ENCODE data around the gene SHANK3. TPM values are rescaled to one million over a fixed set of nuclear protein-coding genes. Genes with fewer than 3 reads are reported as not detected.
"Not testable (repeated sequence)": the region's sequence is repeated elsewhere in the genome, so short reads cannot be mapped to it uniquely, and the experiment has no call there.

The SHANK3 gene
- total RNA-seq, 2 experiments from 2014 or later = 0.05 TPM; not detected in 1

GRCh38 chr22:50635591-50635990 lies 37.0 kb upstream of the SHANK3 start:
- CTCF ChIA-PET = no interaction called here

GRCh38 chr22:50640296-50640695 lies 32.3 kb upstream of the SHANK3 start:
- not testable (repeated sequence) for H3K4me1 Mint-ChIP-seq; H3K4me3 Mint-ChIP-seq; H3K27me3 Mint-ChIP-seq; H3K36me3 Mint-ChIP-seq; DNase-seq; ATAC-seq; H3K27ac Mint-ChIP-seq; H3K9me3 Mint-ChIP-seq (ENCODE audit: low read depth)
- CTCF ChIA-PET = interaction anchor here (1.1 kb wide), 1 partner anchor 95 kb away, joined by 3 read pairs; the partner anchor contains the start of gene KLHDC7B

More at GRCh38 chr22:50635591-50635990, 37.0 kb upstream of the SHANK3 start:
- DNase-seq (no peak), ATAC-seq (no peak)
- no peaks in the 10 kb centered on the region for H3K9me3 Mint-ChIP-seq (ENCODE audit: low read depth)
- no peak overlapping the region for H3K4me3 Mint-ChIP-seq
- no peak overlapping the region for H3K27ac Mint-ChIP-seq
- no peaks in the 10 kb centered on the region for H3K36me3 Mint-ChIP-seq
- no peaks in the 10 kb centered on the region for H3K27me3 Mint-ChIP-seq
- no peaks in the 10 kb centered on the region for H3K4me1 Mint-ChIP-seq

GRCh38 chr22:50640857-50641647 lies 31.6 kb upstream of the SHANK3 start:
- DNase-seq = no peak
- Mint-ChIP-seq H3K36me3 (no peaks in the 10 kb centered on the region), H3K27me3 (peaks cover 6% of the 10 kb centered on the region), H3K9me3 (ENCODE audit: low read depth) (no peaks in the 10 kb centered on the region), H3K4me1 (no peaks in the 10 kb centered on the region), H3K27ac (no peak overlapping the region), H3K4me3 (no peak overlapping the region)
- CTCF ChIA-PET = interaction anchor here (1.1 kb wide), 1 partner anchor 95 kb away, joined by 3 read pairs; the partner anchor contains the start of gene KLHDC7B
- no peak for ATAC-seq

DNA sequence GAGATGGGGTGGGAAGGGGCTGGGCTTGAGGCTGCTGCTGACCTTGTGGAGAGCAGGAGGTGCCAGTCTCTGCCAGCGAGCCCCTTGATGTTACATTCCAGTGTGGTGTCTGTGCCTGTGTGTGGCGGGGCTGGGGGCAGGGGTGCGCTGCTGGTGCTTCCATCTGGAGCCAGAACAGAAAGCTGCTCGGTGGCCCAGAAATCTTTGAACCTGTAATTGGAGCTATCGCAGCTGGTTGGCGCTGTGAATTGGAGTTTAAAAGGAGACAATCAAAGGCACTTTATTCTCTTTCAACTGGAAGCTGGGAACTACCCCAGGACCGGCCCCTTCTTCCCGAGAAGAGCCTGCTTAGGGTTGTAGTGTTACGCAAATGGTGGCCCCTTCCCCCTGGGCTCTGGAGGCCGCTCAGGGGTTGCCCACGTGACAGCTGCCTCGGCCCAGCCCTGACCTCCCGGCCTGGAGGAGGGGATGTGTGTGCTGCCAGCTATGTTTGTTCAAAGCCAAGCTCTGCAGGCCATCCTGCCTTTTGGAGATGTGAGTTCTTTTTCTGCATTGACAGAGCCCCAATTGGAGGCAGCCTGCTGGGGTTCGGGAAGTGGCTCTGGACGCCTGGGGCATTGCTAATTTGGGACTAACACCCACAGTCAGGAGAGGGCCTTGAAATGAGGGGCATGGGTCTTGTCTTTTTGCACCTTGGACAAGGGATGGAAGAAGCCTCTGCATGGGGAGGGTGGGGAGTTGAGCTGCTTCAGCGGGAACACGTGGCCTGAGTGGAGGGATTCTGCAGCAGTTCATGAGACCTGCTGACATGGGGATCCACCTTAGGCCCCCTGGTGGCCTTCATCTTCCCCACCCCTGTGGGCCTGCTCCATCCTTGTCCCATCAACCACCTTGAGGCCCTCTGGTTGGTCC lies 30.7 kb upstream of the SHANK3 start:
- Mint-ChIP-seq H3K27ac (no peak overlapping the region), H3K36me3 (no peaks in the 10 kb centered on the region), H3K4me3 (no peak overlapping the region), H3K4me1 (no peaks in the 10 kb centered on the region), H3K27me3 (peaks cover 9% of the 10 kb centered on the region), H3K9me3 (ENCODE audit: low read depth) (peaks cover 4% of the 10 kb centered on the region)
- DNase-seq = no peak
- CTCF ChIA-PET = no interaction called here
- no peak for ATAC-seq

DNA sequence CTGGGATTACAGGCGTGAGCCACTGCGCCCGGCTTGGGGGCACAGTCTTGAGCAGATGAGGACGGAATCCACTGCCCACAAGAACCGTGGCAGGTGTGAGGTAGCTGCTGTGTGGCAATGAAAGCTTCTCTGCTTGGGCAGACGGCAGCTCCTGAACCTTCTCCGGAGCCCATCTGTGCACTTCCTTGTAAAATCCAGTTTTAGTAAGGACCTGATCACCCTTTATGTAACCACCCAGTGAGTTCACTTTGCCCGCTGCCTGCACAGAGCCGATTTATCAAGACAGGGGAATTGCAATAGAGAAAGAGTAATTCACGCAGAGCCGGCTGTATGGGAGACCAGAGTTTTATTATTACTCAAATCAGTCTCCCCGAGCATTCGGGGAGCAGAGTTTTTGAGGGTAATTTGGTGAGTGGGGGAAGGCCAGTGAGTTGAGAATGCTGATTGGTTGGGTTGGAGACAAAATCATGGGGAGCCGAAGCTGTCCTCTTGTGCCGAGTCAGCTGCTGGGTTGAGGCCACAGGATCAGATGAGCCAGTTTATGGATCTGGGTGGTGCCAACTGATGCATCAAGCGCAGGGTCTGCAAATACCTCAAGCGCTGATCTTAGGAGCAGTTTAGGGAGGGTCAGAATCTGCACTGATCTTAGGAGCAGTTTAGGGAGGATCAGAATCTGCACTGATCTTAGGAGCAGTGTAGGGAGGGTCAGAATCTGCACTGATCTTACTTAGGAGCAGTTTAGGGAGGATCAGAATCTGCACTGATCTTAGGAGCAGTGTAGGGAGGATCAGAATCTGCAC lies 29.4 kb upstream of the SHANK3 start:
- H3K4me3 Mint-ChIP-seq; DNase-seq; H3K27ac Mint-ChIP-seq; ATAC-seq; H3K9me3 Mint-ChIP-seq (ENCODE audit: low read depth); H3K27me3 Mint-ChIP-seq; H3K36me3 Mint-ChIP-seq; H3K4me1 Mint-ChIP-seq: not testable (repeated sequence)
- CTCF ChIA-PET = interaction anchor here (0.7 to 0.9 kb wide), 2 partner anchors 15 to 22 kb away, joined by 3 read pairs; partner anchors contain the start of gene ARSA

- CTCF ChIA-PET; H3K9me3 Mint-ChIP-seq (ENCODE audit: low read depth); H3K4me3 Mint-ChIP-seq; ATAC-seq; H3K27ac Mint-ChIP-seq; H3K27me3 Mint-ChIP-seq; DNase-seq; H3K4me1 Mint-ChIP-seq; H3K36me3 Mint-ChIP-seq: not testable (repeated sequence)
These were observed 28.9 kb upstream of the SHANK3 start for GRCh38 chr22:50643821-50644101.

- Mint-ChIP-seq H3K9me3 (ENCODE audit: low read depth) (peaks cover 4% of the 10 kb centered on the region), H3K27ac (no peak overlapping the region), H3K27me3 (peaks cover 29% of the 10 kb centered on the region), H3K4me1 (no peaks in the 10 kb centered on the region), H3K36me3 (peaks cover 4% of the 10 kb centered on the region), H3K4me3 (no peak overlapping the region)
- ATAC-seq = no peak
- DNase-seq = no peak
- CTCF ChIA-PET = no interaction called here
These were observed 19.4 kb upstream of the SHANK3 start for GRCh38 chr22:50653256-50653655.

DNA sequence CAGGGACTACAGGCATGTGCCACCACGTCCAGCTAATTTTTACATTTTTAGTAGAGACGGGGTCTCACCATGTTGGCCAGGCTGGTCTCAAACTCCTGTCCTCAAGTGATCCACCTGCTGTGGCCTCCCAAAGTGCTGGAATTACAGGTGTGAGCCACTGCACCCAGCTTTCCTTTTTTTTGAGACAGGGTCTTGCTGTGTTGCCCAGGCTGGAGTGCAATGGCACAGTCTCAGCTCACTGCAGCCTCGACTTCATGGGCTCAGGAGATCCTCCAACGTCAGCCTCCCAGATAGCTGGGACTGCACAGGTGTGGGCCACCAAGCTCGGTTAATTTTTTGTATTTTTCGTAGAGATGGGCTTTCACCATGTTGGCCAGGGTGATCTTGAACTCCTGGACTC lies 18.0 kb upstream of the SHANK3 start:
- H3K4me3 Mint-ChIP-seq; H3K36me3 Mint-ChIP-seq; CTCF ChIA-PET; DNase-seq; H3K4me1 Mint-ChIP-seq; H3K27ac Mint-ChIP-seq; H3K9me3 Mint-ChIP-seq (ENCODE audit: low read depth); ATAC-seq: not testable (repeated sequence)
- peaks cover 32% of the 10 kb centered on the region for H3K27me3 Mint-ChIP-seq

DNA sequence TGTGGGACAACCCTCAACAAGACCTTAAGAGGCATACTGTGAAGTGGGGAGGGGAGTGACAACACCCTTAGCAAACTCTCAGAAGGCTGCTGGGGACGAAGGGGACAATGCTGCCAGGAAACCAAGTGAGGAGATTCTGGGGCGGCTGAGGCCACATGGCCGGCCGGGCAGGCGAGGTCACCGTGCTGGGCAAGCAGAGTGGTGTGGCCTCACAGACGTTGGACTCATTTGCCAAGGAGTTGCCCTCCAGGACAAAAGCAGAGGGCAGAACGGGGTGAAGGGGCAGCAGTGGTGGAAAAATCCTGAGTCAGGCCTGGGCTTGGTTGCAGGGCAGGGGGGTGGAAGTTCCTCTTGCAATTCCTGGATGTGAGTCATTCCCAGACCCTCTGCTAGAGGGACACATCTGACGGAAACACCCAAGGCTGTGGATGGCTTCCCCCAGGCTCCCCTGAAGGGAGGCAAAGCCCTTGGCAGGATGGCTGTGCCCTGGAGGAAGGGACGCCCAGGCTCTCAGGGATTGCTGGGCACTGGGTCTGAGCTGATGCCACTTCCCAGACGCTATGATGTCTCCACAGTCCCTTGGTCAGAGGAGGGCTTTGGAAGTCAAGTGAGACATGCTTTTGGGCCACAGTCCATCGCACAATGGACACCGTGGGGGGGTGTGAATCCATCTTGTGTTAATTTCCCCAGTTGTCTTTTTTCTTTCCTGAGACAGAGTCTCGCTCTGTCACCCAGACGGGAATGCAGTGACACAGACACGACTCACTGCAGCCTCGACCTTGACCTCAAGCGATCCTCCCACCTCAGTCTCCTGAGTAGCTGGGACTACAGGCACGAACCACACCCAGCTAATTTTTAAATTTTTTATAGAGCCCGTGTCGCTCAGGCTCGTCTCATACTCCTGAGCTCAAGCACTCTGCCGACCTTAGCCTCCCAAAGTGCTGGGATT lies 16.2 kb upstream of the SHANK3 start:
- peaks cover 3% of the 10 kb centered on the region for H3K4me1 Mint-ChIP-seq
- H3K27ac Mint-ChIP-seq = no peak overlapping the region

GRCh38 chr22:50657925-50658324 lies 14.7 kb upstream of the SHANK3 start:
- CTCF ChIA-PET = interaction anchor here (0.9 kb wide), 1 partner anchor 15 kb away, joined by 3 read pairs; no protein-coding TSS in a partner anchor
- Mint-ChIP-seq H3K4me1 (peaks cover 3% of the 10 kb centered on the region), H3K27ac (no peak overlapping the region), H3K9me3 (ENCODE audit: low read depth) (no peaks in the 10 kb centered on the region), H3K36me3 (no peaks in the 10 kb centered on the region), H3K27me3 (peaks cover 32% of the 10 kb centered on the region), H3K4me3 (no peak overlapping the region)
- ATAC-seq (no peak), DNase-seq (no peak)

More for the DNA sequence above, 16.2 kb upstream of the SHANK3 start:
- no peak overlapping the region for H3K4me3 Mint-ChIP-seq
- no peaks in the 10 kb centered on the region for H3K36me3 Mint-ChIP-seq
- peaks cover 35% of the 10 kb centered on the region for H3K27me3 Mint-ChIP-seq
- CTCF ChIA-PET = interaction anchor here (0.9 kb wide), 1 partner anchor 17 kb away, joined by 3 read pairs; no protein-coding TSS in a partner anchor
- no peaks in the 10 kb centered on the region for H3K9me3 Mint-ChIP-seq (ENCODE audit: low read depth)
- ATAC-seq = no peak
- DNase-seq = no peak

DNA sequence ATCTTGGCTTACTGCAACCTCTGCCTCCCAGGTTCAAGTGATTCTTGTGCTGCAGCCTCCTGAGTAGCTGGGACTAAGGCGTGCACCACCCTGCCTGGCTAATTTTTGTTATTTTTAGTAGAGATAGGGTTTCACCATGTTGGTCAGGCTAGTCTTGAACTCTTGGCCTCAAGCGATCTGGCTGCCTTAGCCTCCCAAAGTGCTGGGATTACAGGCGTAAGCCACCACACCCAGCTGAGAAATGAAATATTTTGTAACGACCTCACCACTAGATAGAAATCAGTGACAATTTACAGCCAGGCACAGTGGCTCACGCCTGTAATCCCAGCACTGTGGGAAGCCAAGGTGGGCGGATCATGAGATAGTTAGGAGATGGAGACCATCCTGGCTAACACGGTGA lies 12.9 kb upstream of the SHANK3 start:
- H3K4me1 Mint-ChIP-seq; H3K4me3 Mint-ChIP-seq; H3K27ac Mint-ChIP-seq; H3K9me3 Mint-ChIP-seq (ENCODE audit: low read depth); ATAC-seq; DNase-seq; CTCF ChIA-PET; H3K36me3 Mint-ChIP-seq: not testable (repeated sequence)
- H3K27me3 Mint-ChIP-seq = peaks cover 32% of the 10 kb centered on the region

- no peak for ATAC-seq
- no peak for DNase-seq
- CTCF ChIA-PET = no interaction called here
- Mint-ChIP-seq H3K4me1 (peaks cover 3% of the 10 kb centered on the region), H3K4me3 (no peak overlapping the region), H3K36me3 (no peaks in the 10 kb centered on the region), H3K27ac (no peak overlapping the region), H3K9me3 (ENCODE audit: low read depth) (no peaks in the 10 kb centered on the region), H3K27me3 (peaks cover 31% of the 10 kb centered on the region)
These were observed 12.3 kb upstream of the SHANK3 start for GRCh38 chr22:50660306-50660705.

Measured in activated CD8-positive, alpha-beta memory T cell treated with anti-CD3 and anti-CD28 coated beads, Interleukin-2, amount 10 ng/mL, durations not matched to agents 7 days and 5 days (primary cell).